Peyer's patch (tissue), 4 donors: ENCODE data around the gene MPG. TPM values are rescaled to one million over a fixed set of nuclear protein-coding genes. Genes with fewer than 3 reads are reported as not detected.

Experiments used
- DNase-seq, 3 donors: peaks; one replicate each; pipeline ENCODE4 v3.0.0-alpha.2; 2017 to 2019
- H3K27ac ChIP-seq, 4 donors: fragments of 200-600 bp; sonication (generic); one replicate each; pipeline ENCODE4 v1.5.1; 2016 to 2019
- H3K27me3 ChIP-seq, 2 donors: fragments of 200-600 bp; sonication (generic); one replicate each; pipeline ENCODE4 v1.5.1; 2019
- H3K36me3 ChIP-seq, 3 donors: fragments of 200-600 bp; sonication (generic); one replicate each; pipeline ENCODE4 v1.5.1; 2016 to 2019
- H3K4me1 ChIP-seq, 4 donors: fragments of 200-600 bp; sonication (generic); one replicate each; pipeline ENCODE4 v1.5.1; 2016 to 2019
- H3K4me3 ChIP-seq, 4 donors: fragments of 200-600 bp; sonication (generic); 1 replicate in 3 of 4; 2 replicates in 1 of 4; pipeline ENCODE4 v1.5.1; 2016 to 2019; ENCODE audit warnings: mild to moderate bottlenecking in 1 of 4
- H3K9me3 ChIP-seq, 4 donors: fragments of 200-600 bp; sonication (generic); one replicate each; pipeline ENCODE4 v1.5.1; 2016 to 2019; ENCODE audit warnings: mild to moderate bottlenecking in 1 of 4
- POLR2A ChIP-seq, 2 donors: fragments of 450-650 bp; IDR thresholded peaks; one replicate each; pipeline ENCODE4 v1.5.1; 2017; ENCODE audit warnings: antibody characterized with exemption in 2 of 2, mild to moderate bottlenecking in 2 of 2, moderate library complexity in 2 of 2
- total RNA-seq, 4 donors: library from RNA; depleted of rRNA; stranded (reverse); fragments of >200 nt; gene quantifications; one replicate each; pipeline ENCODE4 v1.1.0, GENCODE V29; 2016
- TF ChIP-seq, protein P1 (sequence below), 6 experiments: fragments of 450-650 bp in 4 of 6; fragments of 200-600 bp in 2 of 6; sonication (generic) in 1 of 6; IDR thresholded peaks; one replicate each; pipeline ENCODE4 v1.5.1; 2017 to 2019; ENCODE audit warnings: antibody characterized with exemption in 6 of 6, mild to moderate bottlenecking in 3 of 6, moderate library complexity in 1 of 6

MPG gene
- total RNA-seq, 4 donors from 2014 or later, result 21.5 to 63.4 (median 44.7) TPM

DNA sequence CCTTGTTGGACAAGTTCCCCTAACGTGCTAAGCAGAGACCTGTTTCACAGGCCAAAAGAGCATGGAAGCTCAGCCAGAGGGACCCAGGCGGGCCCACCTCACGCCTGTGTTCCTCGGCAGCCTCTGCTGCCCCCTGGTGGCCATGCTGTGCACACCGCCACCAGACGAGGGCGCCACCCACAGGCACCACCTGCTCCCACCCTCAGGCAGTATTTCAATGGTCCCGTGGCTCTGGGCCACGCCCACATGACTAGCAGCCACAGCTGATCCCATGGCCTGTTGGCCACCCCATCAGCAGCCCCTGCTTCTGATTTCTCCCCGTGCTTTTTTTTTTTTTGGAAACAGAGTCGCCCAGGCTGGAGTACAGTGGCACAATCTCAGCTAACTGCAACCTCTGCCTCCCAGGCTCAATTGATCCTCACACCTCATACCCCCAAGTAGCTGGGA is 18.9 kb downstream of the MPG start:
- Histone ChIP-seq H3K36me3 (peaks cover 0 to 16% (median 0%) of the 10 kb centered on the region in 3 donors), H3K27me3 (no peaks in the 10 kb centered on the region), H3K4me1 (no peaks in the 10 kb centered on the region), H3K9me3 (no peaks in the 10 kb centered on the region), H3K4me3 (no peak overlapping the region), H3K27ac (no peak overlapping the region)
- peak; percentile 92 to 96 (median 93) for DNase-seq
- TF ChIP-seq, protein P1, sequence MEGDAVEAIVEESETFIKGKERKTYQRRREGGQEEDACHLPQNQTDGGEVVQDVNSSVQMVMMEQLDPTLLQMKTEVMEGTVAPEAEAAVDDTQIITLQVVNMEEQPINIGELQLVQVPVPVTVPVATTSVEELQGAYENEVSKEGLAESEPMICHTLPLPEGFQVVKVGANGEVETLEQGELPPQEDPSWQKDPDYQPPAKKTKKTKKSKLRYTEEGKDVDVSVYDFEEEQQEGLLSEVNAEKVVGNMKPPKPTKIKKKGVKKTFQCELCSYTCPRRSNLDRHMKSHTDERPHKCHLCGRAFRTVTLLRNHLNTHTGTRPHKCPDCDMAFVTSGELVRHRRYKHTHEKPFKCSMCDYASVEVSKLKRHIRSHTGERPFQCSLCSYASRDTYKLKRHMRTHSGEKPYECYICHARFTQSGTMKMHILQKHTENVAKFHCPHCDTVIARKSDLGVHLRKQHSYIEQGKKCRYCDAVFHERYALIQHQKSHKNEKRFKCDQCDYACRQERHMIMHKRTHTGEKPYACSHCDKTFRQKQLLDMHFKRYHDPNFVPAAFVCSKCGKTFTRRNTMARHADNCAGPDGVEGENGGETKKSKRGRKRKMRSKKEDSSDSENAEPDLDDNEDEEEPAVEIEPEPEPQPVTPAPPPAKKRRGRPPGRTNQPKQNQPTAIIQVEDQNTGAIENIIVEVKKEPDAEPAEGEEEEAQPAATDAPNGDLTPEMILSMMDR (IDR thresholded peaks at IDR 0.05), result peak; percentile 99 to 100 (median 100)
- TF ChIP-seq POLR2A (IDR thresholded peaks at IDR 0.05), result no peak

DNA sequence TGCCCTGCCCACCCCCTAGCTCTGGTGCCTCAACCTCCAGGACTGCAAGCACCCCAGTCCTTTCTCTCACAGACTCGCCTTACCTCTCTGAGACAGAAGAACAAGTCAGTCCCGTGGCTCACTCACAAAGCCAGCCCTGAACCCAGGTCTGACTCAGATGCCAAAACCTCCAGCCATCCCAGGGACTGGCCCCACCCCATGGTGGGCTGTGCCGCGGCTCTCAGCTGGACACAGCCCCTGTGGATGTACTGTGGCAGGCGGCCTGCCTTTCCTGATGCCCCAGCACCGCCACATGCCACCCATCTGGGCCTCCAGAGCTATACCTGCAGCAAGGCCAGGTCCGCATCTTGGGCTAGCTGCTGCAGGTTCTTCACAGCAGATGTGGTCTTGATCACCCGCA is 19.8 kb downstream of the MPG start:
- TF ChIP-seq, protein P1 (IDR thresholded peaks at IDR 0.05), result no peak
- TF ChIP-seq POLR2A (IDR thresholded peaks at IDR 0.05), result no peak

DNA sequence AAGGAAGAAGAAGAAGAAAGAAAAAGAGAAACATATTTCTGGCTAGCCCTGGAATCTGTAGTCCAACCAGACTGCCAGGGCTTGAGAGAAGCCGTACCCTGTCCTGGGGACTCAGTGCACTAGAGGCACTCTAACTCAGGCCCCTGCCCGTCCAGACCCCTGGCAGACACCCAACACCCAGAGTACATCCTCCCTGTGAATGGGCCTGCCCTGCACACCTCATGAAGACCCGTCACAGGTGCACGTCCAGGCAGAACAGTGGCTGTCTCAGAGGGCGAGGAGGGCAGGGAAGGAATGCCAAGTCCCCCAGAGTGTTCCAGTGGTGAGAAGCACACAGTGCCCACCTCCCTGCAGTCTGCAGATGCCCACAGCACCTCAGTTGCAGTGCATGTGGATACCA is 23.0 kb downstream of the MPG start:
- Histone ChIP-seq H3K9me3 (no peaks in the 10 kb centered on the region), H3K27me3 (no peaks in the 10 kb centered on the region), H3K4me3 (no peak overlapping the region), H3K4me1 (no peaks in the 10 kb centered on the region), H3K36me3 (peaks cover 0 to 16% (median 0%) of the 10 kb centered on the region in 3 donors), H3K27ac (no peak overlapping the region)
- TF ChIP-seq POLR2A (IDR thresholded peaks at IDR 0.05), result no peak
- TF ChIP-seq, protein P1 (IDR thresholded peaks at IDR 0.05), result no peak
- DNase-seq, result no peak

More for the DNA sequence above, 19.8 kb downstream of the MPG start:
- Histone ChIP-seq H3K4me1 (no peaks in the 10 kb centered on the region), H3K4me3 (no peak overlapping the region), H3K27ac (no peak overlapping the region), H3K9me3 (no peaks in the 10 kb centered on the region), H3K27me3 (no peaks in the 10 kb centered on the region), H3K36me3 (peaks cover 0 to 11% (median 0%) of the 10 kb centered on the region in 3 donors)
- DNase-seq, result no peak

DNA sequence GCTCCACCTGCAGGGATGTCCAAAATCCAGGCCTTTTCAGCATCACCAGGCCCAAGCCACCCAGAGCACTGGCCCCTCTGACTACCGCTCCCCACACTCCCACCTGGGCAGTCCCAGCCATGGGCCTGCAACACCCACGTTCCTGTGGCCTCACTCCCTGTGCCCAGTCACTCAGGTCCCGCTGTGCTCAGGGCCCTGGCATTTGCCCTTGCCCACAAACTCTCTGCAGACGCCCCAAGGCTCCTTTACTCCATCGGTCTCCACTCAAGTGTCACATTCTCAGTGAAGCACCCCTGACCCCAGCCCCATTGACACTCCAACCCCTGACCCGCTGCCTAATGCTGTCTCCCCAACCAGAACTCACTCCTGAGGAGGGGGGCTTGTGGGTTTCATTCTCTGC is 23.6 kb downstream of the MPG start:
- Histone ChIP-seq H3K4me1 (no peaks in the 10 kb centered on the region), H3K4me3 (no peak overlapping the region), H3K27me3 (no peaks in the 10 kb centered on the region), H3K27ac (peak overlapping the region in 2 of 4 donors; percentile 2 to 52), H3K36me3 (peaks cover 0 to 16% (median 0%) of the 10 kb centered on the region in 3 donors), H3K9me3 (no peaks in the 10 kb centered on the region)
- no peak for TF ChIP-seq POLR2A (IDR thresholded peaks at IDR 0.05)
- TF ChIP-seq, protein P1 (IDR thresholded peaks at IDR 0.05), result no peak
- no peak for DNase-seq

DNA sequence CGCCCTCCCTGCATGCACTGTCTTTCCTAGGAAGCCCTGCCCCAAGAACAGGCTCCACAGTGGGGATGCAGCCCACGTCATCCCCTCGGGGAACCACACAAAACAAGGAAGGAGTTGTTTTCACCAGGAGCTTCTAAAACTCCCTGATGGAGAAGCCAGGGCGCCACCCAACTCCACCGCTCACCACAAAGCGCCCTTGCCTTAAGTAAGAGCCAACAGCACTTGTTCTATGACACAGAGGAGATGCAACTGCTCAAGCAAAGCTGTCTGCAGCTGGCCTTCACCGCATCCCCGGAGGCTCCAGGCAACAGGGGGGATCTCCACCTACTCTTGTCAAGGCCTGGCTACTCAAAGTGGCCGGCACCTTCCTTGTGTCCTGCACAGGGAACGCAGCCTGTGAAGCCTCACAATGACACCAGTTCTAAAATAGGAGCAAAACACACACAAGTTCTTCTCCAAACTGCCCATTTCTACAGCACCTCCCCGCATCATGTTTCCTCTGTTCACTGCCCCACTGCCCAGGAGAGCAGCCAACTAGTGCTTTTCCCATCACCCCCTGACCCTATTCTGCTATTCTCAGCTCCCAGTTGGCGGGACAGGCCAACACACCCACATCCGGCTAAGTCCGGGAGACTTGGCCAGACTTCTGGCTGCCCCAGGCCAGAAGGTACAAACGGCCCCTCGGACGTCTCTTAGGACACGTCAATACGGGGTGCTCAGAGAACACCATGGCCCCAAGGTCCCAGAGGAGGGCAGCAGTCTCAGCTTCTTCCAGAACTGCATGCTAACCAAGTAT is 24.2 kb downstream of the MPG start:
- Histone ChIP-seq H3K36me3 (peaks cover 0 to 16% (median 0%) of the 10 kb centered on the region in 3 donors), H3K4me3 (no peak overlapping the region), H3K9me3 (no peaks in the 10 kb centered on the region), H3K27ac (peak overlapping the region in 3 of 4 donors; percentile 2 to 60 (median 52)), H3K27me3 (no peaks in the 10 kb centered on the region), H3K4me1 (no peaks in the 10 kb centered on the region)
- TF ChIP-seq, protein P1 (IDR thresholded peaks at IDR 0.05), result no peak
- no peak for TF ChIP-seq POLR2A (IDR thresholded peaks at IDR 0.05)
- no peak for DNase-seq
